ENCODE measurements around the gene DDX51.

The DDX51 gene

DNA sequence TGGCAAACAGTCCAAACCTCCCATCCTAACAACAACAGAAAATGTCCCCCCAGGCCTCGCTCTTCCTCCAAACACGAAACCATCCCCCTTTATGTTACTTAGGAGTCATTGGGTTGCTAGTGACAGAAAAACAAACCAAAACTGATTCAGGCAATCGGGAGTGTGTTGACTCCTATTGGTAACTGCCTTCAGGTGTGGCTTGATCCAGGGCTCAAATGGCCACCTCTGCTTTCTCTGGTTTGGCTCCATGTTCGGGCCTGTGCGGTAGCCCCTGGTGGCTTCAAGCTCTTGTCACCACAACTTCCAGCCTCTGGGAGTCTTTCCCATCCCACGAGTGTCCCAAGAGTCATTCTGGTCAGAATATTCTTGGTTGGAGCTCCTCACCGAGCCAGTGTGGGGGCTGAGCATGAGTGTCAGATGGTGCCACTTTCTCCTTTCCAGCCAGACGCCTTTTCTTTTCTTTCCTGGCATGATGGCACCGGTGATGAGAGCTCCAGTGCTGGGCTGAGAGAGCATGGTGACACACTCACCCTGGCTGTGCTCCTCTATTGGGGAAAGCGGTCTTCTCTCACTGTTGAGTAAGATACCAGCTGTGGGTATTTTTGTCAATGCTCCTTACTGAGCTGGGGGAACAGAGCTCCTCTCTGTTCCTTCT is 38.7 kb upstream of the DDX51 start:
- TF ChIP-seq, protein P1, sequence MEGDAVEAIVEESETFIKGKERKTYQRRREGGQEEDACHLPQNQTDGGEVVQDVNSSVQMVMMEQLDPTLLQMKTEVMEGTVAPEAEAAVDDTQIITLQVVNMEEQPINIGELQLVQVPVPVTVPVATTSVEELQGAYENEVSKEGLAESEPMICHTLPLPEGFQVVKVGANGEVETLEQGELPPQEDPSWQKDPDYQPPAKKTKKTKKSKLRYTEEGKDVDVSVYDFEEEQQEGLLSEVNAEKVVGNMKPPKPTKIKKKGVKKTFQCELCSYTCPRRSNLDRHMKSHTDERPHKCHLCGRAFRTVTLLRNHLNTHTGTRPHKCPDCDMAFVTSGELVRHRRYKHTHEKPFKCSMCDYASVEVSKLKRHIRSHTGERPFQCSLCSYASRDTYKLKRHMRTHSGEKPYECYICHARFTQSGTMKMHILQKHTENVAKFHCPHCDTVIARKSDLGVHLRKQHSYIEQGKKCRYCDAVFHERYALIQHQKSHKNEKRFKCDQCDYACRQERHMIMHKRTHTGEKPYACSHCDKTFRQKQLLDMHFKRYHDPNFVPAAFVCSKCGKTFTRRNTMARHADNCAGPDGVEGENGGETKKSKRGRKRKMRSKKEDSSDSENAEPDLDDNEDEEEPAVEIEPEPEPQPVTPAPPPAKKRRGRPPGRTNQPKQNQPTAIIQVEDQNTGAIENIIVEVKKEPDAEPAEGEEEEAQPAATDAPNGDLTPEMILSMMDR (IDR thresholded peaks at IDR 0.05; ENCODE audit: low read depth, low read length, missing control alignments), result no peak
- DNase-seq (ENCODE audit: extremely low read depth, low read depth), result no peak
- no peak overlapping the region for H3K4me3 ChIP-seq (replicated peaks; ENCODE audit: low read depth, low read length)

DNA sequence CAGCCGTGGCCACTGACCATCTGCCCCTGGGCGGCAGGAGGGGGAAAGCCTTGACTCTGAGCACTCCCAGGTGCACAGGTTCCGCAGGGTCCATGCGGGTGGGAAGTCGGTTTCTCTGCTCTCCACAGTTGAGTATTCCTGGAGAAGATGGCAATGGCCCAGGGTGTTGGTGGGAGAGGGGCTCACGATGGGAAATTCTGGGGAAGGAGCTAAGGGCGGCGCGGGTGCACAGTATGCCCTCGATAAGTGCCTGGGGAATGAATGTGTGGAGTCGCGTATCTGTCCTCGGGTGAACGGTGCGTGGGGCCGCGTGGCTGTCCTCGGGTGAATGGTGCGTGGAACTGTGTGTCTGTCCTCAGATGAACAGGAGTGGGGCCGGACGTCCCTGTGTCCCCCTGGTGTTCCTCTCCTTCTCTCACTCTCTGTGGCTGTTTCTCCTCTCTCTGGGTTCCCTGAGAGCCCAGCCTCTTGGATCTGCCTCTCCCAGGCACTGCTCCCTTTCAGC is 38.1 kb upstream of the DDX51 start:
- TF ChIP-seq, protein P1 (IDR thresholded peaks at IDR 0.05; ENCODE audit: low read depth, low read length, missing control alignments), result no peak
- no peak for DNase-seq (ENCODE audit: extremely low read depth, low read depth)

DNA sequence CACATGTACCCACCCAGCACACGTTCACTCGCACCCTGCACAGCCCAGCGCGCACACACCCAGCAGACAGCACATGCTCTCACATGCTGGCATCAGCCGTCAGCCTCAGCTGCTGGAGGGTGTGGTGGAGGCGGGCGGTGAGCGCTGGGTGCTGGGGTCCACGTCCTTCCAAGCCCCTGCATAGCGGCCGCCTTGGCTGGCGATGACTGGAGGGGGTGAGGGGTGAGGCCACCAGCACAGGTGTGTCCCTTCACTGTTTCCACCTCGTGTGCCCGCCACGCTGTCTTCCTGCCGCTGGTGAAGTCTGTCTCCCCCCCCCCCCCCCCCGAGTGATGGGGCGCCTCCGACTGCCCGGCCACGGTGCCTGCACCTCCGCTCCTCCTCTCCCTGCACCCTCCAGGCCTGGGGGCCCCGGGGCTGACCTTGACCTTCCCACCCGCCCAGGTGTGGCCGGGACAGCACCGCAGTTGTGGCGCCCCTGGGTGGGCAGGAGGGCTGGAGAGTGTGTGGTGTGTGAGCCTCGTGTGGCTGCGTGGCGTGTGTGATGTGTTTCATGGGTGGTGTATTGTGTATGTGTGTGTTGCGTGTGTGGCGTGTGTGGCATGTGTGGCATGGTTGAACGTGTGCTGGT is 37.6 kb upstream of the DDX51 start:
- TF ChIP-seq, protein P1 (IDR thresholded peaks at IDR 0.05; ENCODE audit: low read depth, low read length, missing control alignments), result no peak
- DNase-seq (ENCODE audit: extremely low read depth, low read depth), result no peak
- no peak overlapping the region for H3K4me3 ChIP-seq (replicated peaks; ENCODE audit: low read depth, low read length)

More for the DNA sequence above, 38.1 kb upstream of the DDX51 start:
- no peak overlapping the region for H3K4me3 ChIP-seq (replicated peaks; ENCODE audit: low read depth, low read length)

DNA sequence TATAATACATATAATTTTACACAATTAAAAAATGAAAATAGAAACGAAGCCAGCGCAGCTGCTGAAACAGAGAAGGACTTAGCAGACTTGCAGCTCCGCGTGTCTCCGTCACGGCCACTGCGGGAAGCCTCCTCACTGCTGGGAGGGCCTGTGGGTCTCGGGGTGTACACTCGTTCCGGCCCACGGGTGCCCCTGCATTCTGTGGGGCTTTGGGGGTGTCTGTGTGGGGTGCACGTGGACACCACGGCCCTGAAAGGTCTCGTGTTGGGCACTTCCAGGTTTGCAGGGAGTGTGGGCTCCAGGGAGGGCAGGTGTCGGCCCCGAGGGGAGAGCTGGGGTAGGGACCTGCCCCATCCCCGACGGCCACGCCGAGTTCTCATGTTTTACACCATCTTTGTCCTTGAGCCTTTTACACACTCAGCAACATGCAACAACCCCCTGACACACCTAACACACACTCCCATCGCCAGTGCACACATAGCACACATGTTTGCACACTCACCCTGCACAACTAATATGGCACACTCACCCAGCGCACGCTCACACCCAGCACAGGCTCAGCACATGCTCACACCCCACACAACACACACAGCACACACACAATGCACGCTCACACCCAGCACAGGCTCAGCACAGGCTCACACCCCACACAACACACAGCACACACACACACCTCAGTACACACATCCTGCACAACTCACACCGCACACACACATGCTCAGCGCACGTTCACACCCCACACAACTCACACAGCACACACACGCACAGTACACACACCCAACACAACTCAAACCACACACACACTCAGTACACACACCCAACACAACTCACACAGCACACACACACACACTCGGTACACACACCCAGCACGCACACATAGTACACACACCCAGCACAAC is 36.8 kb upstream of the DDX51 start:
- TF ChIP-seq, protein P1 (IDR thresholded peaks at IDR 0.05; ENCODE audit: low read depth, low read length, missing control alignments), result no peak
- no peak for DNase-seq (ENCODE audit: extremely low read depth, low read depth)
- no peak overlapping the region for H3K4me3 ChIP-seq (replicated peaks; ENCODE audit: low read depth, low read length)

DNA sequence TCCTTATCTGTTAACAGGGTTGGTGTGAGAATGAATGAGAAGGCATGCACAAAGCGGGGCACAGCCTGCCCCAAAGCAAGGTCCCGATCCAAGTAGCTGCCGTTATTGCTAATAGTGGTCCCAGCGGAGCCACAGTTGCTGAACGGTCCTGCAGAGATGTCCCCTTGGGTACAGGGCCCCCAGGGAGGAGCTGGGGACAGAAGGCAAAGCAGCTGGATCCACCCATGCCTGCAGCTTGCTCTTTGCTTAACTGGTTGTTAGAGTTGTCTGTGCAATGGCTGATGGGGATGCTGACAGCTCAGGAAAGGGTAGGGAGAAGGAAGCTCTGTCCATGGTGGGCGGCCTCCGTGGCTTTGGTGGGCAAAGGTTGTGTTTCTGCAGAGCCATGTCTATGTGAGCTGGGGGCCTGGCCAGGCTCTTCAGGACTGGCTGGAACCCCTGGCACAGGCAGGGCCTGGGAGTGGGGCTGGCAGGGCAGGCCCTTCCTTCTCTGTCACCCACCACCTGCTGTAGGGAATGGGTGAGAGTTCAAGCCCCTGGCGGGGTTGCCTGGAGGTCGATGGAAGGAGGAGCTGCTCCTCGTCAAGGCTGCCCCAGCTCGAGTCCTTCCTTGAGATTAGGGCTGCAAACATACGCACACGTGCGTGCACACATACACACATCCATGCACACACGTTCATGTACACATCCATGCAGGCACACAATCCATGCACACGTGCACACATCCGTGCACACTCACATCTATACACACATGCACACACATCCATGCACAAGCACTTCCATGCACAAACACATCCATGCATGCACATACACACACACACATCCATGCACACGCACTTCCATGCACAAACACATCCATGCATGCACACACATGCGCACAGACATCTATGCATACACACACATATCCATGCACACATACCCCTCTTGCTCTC is 35.6 kb upstream of the DDX51 start:
- DNase-seq (ENCODE audit: extremely low read depth, low read depth), result no peak
- TF ChIP-seq, protein P1 (IDR thresholded peaks at IDR 0.05; ENCODE audit: low read depth, low read length, missing control alignments), result no peak
- H3K4me3 ChIP-seq (replicated peaks; ENCODE audit: low read depth, low read length), result no peak overlapping the region
